DND-41 (cell line): ENCODE data around the gene CNTFR.

ENCODE experiments used
- ATAC-seq: fragments of 200-7000 bp; cut with Tn5 transposase; 3 replicates; pipeline ENCODE4 v1.9.1; 2021; ENCODE audit warnings: low read depth; ENCODE audit not compliant: insufficient read depth
- DNase-seq: peaks from one replicate; pipeline ENCODE4 v3.0.0-alpha.2; 2020
- H2AFZ ChIP-seq: 2 replicates; pipeline ENCODE4 v1.6.0; 2012; ENCODE audit warnings: low read depth, low read length
- H3K27ac ChIP-seq: 2 replicates; pipeline ENCODE4 v1.5.1; 2012; ENCODE audit warnings: low read length, inconsistent platforms
- H3K27me3 ChIP-seq: fragments of 200-600 bp; sonication (generic); 2 replicates; pipeline ENCODE4 v1.6.0; 2012; ENCODE audit warnings: low read length, mild to moderate bottlenecking, inconsistent platforms; ENCODE audit not compliant: insufficient read depth, poor library complexity
- H3K36me3 ChIP-seq: 2 replicates; pipeline ENCODE4 v1.5.1; 2012; ENCODE audit warnings: low read length, inconsistent platforms; ENCODE audit not compliant: insufficient read depth
- H3K4me1 ChIP-seq: 2 replicates; pipeline ENCODE4 v1.5.1; 2012; ENCODE audit warnings: mild to moderate bottlenecking, low read length; ENCODE audit not compliant: insufficient read depth
- H3K4me2 ChIP-seq: 2 replicates; pipeline ENCODE4 v1.6.0; 2012; ENCODE audit warnings: mild to moderate bottlenecking, moderate library complexity, low read length, inconsistent platforms; ENCODE audit not compliant: insufficient read depth
- H3K4me3 ChIP-seq, 2 experiments: fragments of 200-600 bp in 1 of 2; shearing (Covaris generic) in 1 of 2; 2 replicates each; pipeline ENCODE4 v1.5.1; 2012 to 2016; ENCODE audit warnings: inconsistent platforms in 2 of 2, low read length in 2 of 2, mild to moderate bottlenecking in 2 of 2, low read depth in 1 of 2, moderate library complexity in 1 of 2
- H3K79me2 ChIP-seq: 2 replicates; pipeline ENCODE4 v1.6.0; 2012; ENCODE audit warnings: low read length, inconsistent platforms; ENCODE audit not compliant: insufficient read depth
- H3K9ac ChIP-seq: 2 replicates; pipeline ENCODE4 v1.6.0; 2012; ENCODE audit warnings: low read depth, mild to moderate bottlenecking, inconsistent platforms, low read length, moderate library complexity
- H3K9me3 ChIP-seq: 2 replicates; pipeline ENCODE4 v1.5.1; 2012; ENCODE audit warnings: low read length, moderate library complexity, mild to moderate bottlenecking, inconsistent platforms; ENCODE audit not compliant: insufficient read depth, severe bottlenecking
- H4K20me1 ChIP-seq: 2 replicates; pipeline ENCODE4 v1.6.0; 2012; ENCODE audit warnings: low read length; ENCODE audit not compliant: insufficient read depth
- EZH2 ChIP-seq: IDR thresholded peaks from 3 replicates; pipeline ENCODE4 v1.6.1; 2012; ENCODE audit warnings: borderline replicate concordance, low read depth, mild to moderate bottlenecking, moderate library complexity, low read length, inconsistent platforms; ENCODE audit not compliant: severe bottlenecking
- TF ChIP-seq, protein P1 (sequence below): IDR thresholded peaks from 2 replicates; pipeline ENCODE4 v1.5.1; 2012; ENCODE audit warnings: borderline replicate concordance, low read length, moderate library complexity, mild to moderate bottlenecking; ENCODE audit not compliant: poor library complexity, severe bottlenecking; ENCODE audit errors: extremely low read depth

The CNTFR gene

DNA sequence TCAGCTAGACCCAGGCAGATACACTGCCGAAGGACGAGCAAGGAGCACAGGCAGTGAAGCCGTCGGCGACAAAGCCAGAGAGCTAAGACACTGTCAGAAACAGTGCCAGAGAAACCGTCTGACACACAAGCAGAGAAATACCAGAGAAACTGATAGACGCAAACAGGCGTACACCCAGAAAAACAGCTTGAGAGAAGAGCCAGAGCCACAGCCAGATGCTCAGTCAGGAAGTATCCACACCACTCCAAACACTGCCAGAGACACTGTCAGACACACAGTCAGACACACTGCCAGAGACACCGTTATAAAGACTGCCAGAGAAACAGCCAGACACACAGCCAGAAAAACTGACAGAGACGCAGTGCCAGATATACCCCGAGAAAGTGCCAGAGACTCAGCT lies 19.1 kb downstream of the CNTFR start:
- Histone ChIP-seq H4K20me1 (no peaks in the 10 kb centered on the region; the same call in 1 of the 2 replicates), H3K27me3 (peaks cover 5% of the 10 kb centered on the region), H3K79me2 (no peaks in the 10 kb centered on the region), H2AFZ (no peak overlapping the region), H3K27ac (no peak overlapping the region), H3K4me2 (no peak overlapping the region), H3K4me3 (no peak overlapping the region), H3K36me3 (no peaks in the 10 kb centered on the region), H3K4me1 (no peaks in the 10 kb centered on the region), H3K9me3 (no peaks in the 10 kb centered on the region), H3K9ac (no peak overlapping the region)
- DNase-seq (no peak), ATAC-seq (no peak)
- TF ChIP-seq, protein P1, sequence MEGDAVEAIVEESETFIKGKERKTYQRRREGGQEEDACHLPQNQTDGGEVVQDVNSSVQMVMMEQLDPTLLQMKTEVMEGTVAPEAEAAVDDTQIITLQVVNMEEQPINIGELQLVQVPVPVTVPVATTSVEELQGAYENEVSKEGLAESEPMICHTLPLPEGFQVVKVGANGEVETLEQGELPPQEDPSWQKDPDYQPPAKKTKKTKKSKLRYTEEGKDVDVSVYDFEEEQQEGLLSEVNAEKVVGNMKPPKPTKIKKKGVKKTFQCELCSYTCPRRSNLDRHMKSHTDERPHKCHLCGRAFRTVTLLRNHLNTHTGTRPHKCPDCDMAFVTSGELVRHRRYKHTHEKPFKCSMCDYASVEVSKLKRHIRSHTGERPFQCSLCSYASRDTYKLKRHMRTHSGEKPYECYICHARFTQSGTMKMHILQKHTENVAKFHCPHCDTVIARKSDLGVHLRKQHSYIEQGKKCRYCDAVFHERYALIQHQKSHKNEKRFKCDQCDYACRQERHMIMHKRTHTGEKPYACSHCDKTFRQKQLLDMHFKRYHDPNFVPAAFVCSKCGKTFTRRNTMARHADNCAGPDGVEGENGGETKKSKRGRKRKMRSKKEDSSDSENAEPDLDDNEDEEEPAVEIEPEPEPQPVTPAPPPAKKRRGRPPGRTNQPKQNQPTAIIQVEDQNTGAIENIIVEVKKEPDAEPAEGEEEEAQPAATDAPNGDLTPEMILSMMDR: no peak
- TF ChIP-seq EZH2: no peak

DNA sequence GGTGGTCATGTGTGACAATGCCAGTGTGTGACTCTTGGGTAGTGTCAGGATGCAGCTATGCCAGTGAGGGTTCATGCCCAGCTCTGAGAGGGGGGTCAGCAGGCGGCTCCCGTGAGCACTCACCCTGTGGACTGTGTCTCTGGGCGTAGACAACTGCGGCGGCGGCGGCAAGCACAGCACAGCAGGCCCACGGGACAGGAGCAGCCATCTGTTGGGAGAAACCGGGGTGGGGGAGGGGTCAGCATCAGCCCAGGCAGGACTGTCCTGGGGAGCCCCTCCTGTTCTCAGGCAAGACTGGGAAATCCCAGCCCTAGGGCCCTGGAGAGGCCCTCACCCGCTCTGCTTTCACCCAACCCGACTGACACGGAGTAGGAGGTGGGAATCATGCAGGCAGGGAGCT lies 20.8 kb downstream of the CNTFR start:
- Histone ChIP-seq H3K36me3 (no peaks in the 10 kb centered on the region), H3K9ac (no peak overlapping the region), H3K9me3 (no peaks in the 10 kb centered on the region), H3K79me2 (no peaks in the 10 kb centered on the region), H3K4me3 (no peak overlapping the region), H3K27ac (no peak overlapping the region), H4K20me1 (no peaks in the 10 kb centered on the region; the same call in 1 of the 2 replicates), H3K27me3 (peaks cover 5% of the 10 kb centered on the region), H3K4me2 (no peak overlapping the region), H3K4me1 (no peaks in the 10 kb centered on the region), H2AFZ (no peak overlapping the region)
- no peak for ATAC-seq
- TF ChIP-seq, protein P1: no peak
- TF ChIP-seq EZH2: no peak
- no peak for DNase-seq

DNA sequence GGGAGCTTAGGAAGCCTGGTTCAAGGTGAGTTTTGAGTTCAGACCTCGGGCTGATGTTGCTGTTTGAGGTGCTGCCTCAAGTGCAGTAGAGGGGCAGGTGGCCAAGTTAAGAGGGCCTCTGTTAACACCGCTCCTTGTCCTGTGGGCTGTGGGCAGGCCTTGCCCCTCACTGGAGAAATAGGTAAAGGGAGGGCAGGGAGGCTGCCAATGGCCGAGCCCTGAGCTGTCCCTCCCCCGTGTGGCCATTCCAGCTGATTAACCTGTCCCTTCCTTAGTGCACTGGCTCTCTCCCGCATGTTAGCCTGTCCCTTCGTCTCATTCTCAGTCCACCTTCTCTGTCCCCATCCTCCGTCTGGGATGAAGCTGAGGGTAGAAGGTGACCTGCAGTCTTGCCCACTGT lies 21.4 kb downstream of the CNTFR start:
- Histone ChIP-seq H3K9ac (no peak overlapping the region), H3K4me3 (no peak overlapping the region), H3K27ac (no peak overlapping the region), H3K9me3 (no peaks in the 10 kb centered on the region), H4K20me1 (no peaks in the 10 kb centered on the region; the same call in 1 of the 2 replicates), H3K79me2 (no peaks in the 10 kb centered on the region), H3K4me1 (no peaks in the 10 kb centered on the region), H3K27me3 (peaks cover 5% of the 10 kb centered on the region), H2AFZ (no peak overlapping the region), H3K36me3 (no peaks in the 10 kb centered on the region), H3K4me2 (no peak overlapping the region)
- no peak for ATAC-seq
- TF ChIP-seq, protein P1: no peak
- TF ChIP-seq EZH2: no peak
- DNase-seq: no peak

DNA sequence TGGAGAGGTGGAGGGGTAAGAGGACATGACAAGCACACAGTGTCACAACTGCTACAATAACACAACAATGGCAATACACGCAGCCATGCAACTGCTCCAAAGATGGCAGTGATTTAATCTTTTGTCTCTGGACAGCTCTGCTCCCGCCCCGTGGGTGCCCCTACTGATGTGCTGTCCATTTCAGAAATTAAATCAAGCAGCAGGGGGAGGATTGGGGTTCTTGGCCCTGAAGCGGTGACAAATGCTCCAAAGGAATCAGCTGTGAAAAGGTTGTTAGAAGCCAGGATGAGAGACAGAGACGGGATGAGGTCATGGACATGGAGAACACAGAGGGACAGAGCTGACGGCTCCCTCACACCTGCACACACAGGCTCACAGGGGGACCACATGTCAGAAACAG lies 22.6 kb downstream of the CNTFR start:
- DNase-seq: no peak
- no peak overlapping the region for H3K27ac ChIP-seq
- TF ChIP-seq EZH2: no peak
- TF ChIP-seq, protein P1: no peak
- ATAC-seq: no peak
- no peaks in the 10 kb centered on the region for H3K79me2 ChIP-seq
- H3K4me1 ChIP-seq: no peaks in the 10 kb centered on the region
- H4K20me1 ChIP-seq: no peaks in the 10 kb centered on the region; the same call in 1 of the 2 replicates
- no peak overlapping the region for H3K4me3 ChIP-seq
- no peak overlapping the region for H2AFZ ChIP-seq
- no peak overlapping the region for H3K9ac ChIP-seq
- no peak overlapping the region for H3K4me2 ChIP-seq
- peaks cover 3% of the 10 kb centered on the region for H3K9me3 ChIP-seq
- no peaks in the 10 kb centered on the region for H3K36me3 ChIP-seq
- H3K27me3 ChIP-seq: peaks cover 5% of the 10 kb centered on the region
